Hair follicle dermal papilla cell (primary cell): ENCODE data around the gene PHKB. TPM values are rescaled to one million over a fixed set of nuclear protein-coding genes. Genes with fewer than 3 reads are reported as not detected.

Experiments used
- small RNA-seq: library from RNA; depleted of rRNA; stranded (forward); fragments of <200 nt; gene quantifications from one replicate; pipeline ENCODE3, GENCODE V24; 2012
- total RNA-seq: library from RNA; depleted of rRNA; stranded (reverse); fragments of >200 nt; gene quantifications from 2 replicates; pipeline ENCODE4 v1.2.3, GENCODE V29; 2012

PHKB gene
- total RNA-seq: 102 TPM in 2 replicates

GRCh38 chr16:47460711-47461597, at the start of gene PHKB, which contains the start of gene ITFG1:
Gene PHKB, plus strand, starts transcription at chr16:47461331. Its CDS starts 20 bp downstream, at chr16:47461351.
Gene ITFG1, minus strand, starts transcription at chr16:47461063. Its CDS starts 18 bp downstream, at chr16:47461045.

Small RNA genes within 50 kb of the gene (small RNA-seq; reads per million reads assigned to genes)
- gene RNA5SP425: not detected

Other genes starting within 250 kb of the PHKB start
- gene ITFG1, start 268 bp upstream of the PHKB start, total RNA-seq: 50.0 and 56.1 TPM in 2 replicates